CD14-positive monocyte (primary cell): ENCODE results near the gene SEPTIN10. TPM values are rescaled to one million over a fixed set of nuclear protein-coding genes. Genes with fewer than 3 reads are reported as not detected.
"Not testable (repeated sequence)": the region's sequence is repeated elsewhere in the genome, so short reads cannot be mapped to it uniquely, and the experiment has no call there.

Experiments used
- DNase-seq, 3 donors: peaks; one replicate each; pipeline ENCODE4 v3.0.0-alpha.2; 2011 to 2022
- H2AFZ ChIP-seq: 2 replicates; pipeline ENCODE4 v1.6.0; 2012; ENCODE audit warnings: mild to moderate bottlenecking, low read depth, low read length, inconsistent platforms; ENCODE audit not compliant: insufficient read depth, poor library complexity, severe bottlenecking
- H3K27ac ChIP-seq, 2 donors: 1 replicate in 1 of 2; 2 replicates in 1 of 2; pipeline ENCODE4 v1.5.1; 2012 to 2013; ENCODE audit warnings: low read length in 2 of 2, control low read depth in 1 of 2, inconsistent platforms in 1 of 2, low read depth in 1 of 2, mild to moderate bottlenecking in 1 of 2
- H3K27me3 ChIP-seq, 2 donors: one replicate each; pipeline versions ENCODE4 v1.6.0 to v1.6.1; 2011 to 2013; ENCODE audit warnings: low read length in 2 of 2; ENCODE audit not compliant: control insufficient read depth in 2 of 2, insufficient read depth in 2 of 2
- H3K36me3 ChIP-seq, 2 donors: replicated peaks in 1 of 2; 1 replicate in 1 of 2; 2 replicates in 1 of 2; pipeline versions ENCODE4 v1.5.1 to v1.6.1; 2012 to 2013; ENCODE audit warnings: low read length in 2 of 2, control low read depth in 1 of 2, inconsistent platforms in 1 of 2, mild to moderate bottlenecking in 1 of 2; ENCODE audit not compliant: insufficient read depth in 2 of 2, control insufficient read depth in 1 of 2
- H3K4me1 ChIP-seq, 2 donors: 1 replicate in 1 of 2; 2 replicates in 1 of 2; pipeline versions ENCODE4 v1.5.1 to v1.6.1; 2012 to 2013; ENCODE audit warnings: low read length in 2 of 2, control low read depth in 1 of 2, inconsistent platforms in 1 of 2, mild to moderate bottlenecking in 1 of 2, moderate library complexity in 1 of 2; ENCODE audit not compliant: insufficient read depth in 2 of 2, control insufficient read depth in 1 of 2
- H3K4me2 ChIP-seq: replicated peaks from 2 replicates; pipeline ENCODE3; 2012; ENCODE audit warnings: low read length, moderate library complexity, mild to moderate bottlenecking; ENCODE audit not compliant: poor library complexity, severe bottlenecking; ENCODE audit errors: extremely low read depth
- H3K4me3 ChIP-seq, 3 experiments: fragments of 200-600 bp in 1 of 3; sonication (generic) in 1 of 3; replicated peaks in 1 of 3; 1 replicate in 2 of 3; 2 replicates in 1 of 3; pipeline ENCODE4 v1.5.1; 2011 to 2013; ENCODE audit warnings: low read length in 3 of 3, mild to moderate bottlenecking in 3 of 3, control low read depth in 2 of 3, low read depth in 2 of 3, inconsistent platforms in 1 of 3, moderate library complexity in 1 of 3
- H3K79me2 ChIP-seq: 2 replicates; pipeline ENCODE4 v1.6.0; 2012; ENCODE audit warnings: mild to moderate bottlenecking, control low read depth, inconsistent platforms, low read length, moderate library complexity; ENCODE audit not compliant: insufficient read depth
- H3K9ac ChIP-seq: 2 replicates; pipeline ENCODE4 v1.6.0; 2017; ENCODE audit warnings: low read length, mild to moderate bottlenecking; ENCODE audit not compliant: insufficient read depth, poor library complexity, severe bottlenecking
- H3K9me3 ChIP-seq, 2 donors: replicated peaks in 1 of 2; 1 replicate in 1 of 2; 2 replicates in 1 of 2; pipeline versions ENCODE4 v1.5.1 to v1.6.1; 2012 to 2013; ENCODE audit warnings: low read length in 2 of 2, control low read depth in 1 of 2; ENCODE audit not compliant: control insufficient read depth in 1 of 2, insufficient read depth in 1 of 2
- H4K20me1 ChIP-seq: 2 replicates; pipeline ENCODE4 v1.6.0; 2012; ENCODE audit warnings: mild to moderate bottlenecking, low read length, control low read depth, moderate library complexity; ENCODE audit not compliant: insufficient read depth
- H3K27ac Mint-ChIP-seq, 7 donors: one replicate each; pipeline ENCODE4 v1.8.0; 2020; ENCODE audit warnings: mild to moderate bottlenecking in 7 of 7, mixed read lengths in 7 of 7, moderate library complexity in 6 of 7, inconsistent platforms in 2 of 7
- H3K27me3 Mint-ChIP-seq, 3 donors: one replicate each; pipeline ENCODE4 v1.8.0; 2021 to 2022; ENCODE audit warnings: low read depth in 3 of 3, mild to moderate bottlenecking in 3 of 3, mixed read lengths in 3 of 3, moderate library complexity in 3 of 3, inconsistent platforms in 1 of 3
- H3K36me3 Mint-ChIP-seq, 2 donors: one replicate each; pipeline ENCODE4 v1.8.0; 2020; ENCODE audit warnings: mixed read lengths in 2 of 2, inconsistent platforms in 1 of 2, mild to moderate bottlenecking in 1 of 2
- H3K4me1 Mint-ChIP-seq: one replicate; pipeline ENCODE4 v1.8.0; 2020; ENCODE audit warnings: mild to moderate bottlenecking, mixed read lengths
- H3K4me3 Mint-ChIP-seq, 2 donors: one replicate each; pipeline ENCODE4 v1.8.0; 2020; ENCODE audit warnings: mild to moderate bottlenecking in 2 of 2, mixed read lengths in 2 of 2, moderate library complexity in 1 of 2
- H3K9me3 Mint-ChIP-seq, 7 donors: one replicate each; pipeline ENCODE4 v1.8.0; 2020 to 2022; ENCODE audit warnings: mixed read lengths in 7 of 7, mild to moderate bottlenecking in 6 of 7, moderate library complexity in 6 of 7, inconsistent platforms in 2 of 7
- CTCF ChIP-seq: fragments of 200-600 bp; IDR thresholded peaks from one replicate; pipeline ENCODE4 v1.8.0; 2022; ENCODE audit warnings: antibody characterized with exemption, mild to moderate bottlenecking
- WGBS: methylation state at CpG from one replicate; pipeline ENCODE4 v1.1.5; 2013; ENCODE audit warnings: missing lambda C conversion rate; ENCODE audit not compliant: insufficient coverage; 5-methylcytosine and 5-hydroxymethylcytosine counted together
- intact Hi-C, 2 donors: fragments of 100-400 bp; cut with micrococcal nuclease; formaldehyde crosslinking; loops; one replicate each; pipeline versions ENCODE4 v1.15.0 to v1.15.1; 2023
- polyA plus RNA-seq, 3 donors: library from polyadenylated mRNA; depleted of rRNA in 1 of 3; unstranded in 2 of 3; stranded (reverse) in 1 of 3; fragments of 300-500 nt in 2 of 3; fragments of >200 nt in 1 of 3; fragmentation: Illumina TruSeq in 2 of 3; gene quantifications; 1 replicate in 2 of 3; 2 replicates in 1 of 3; pipeline ENCODE4 v1.2.3, GENCODE V29; 2012 to 2021

The SEPTIN10 gene
- polyA plus RNA-seq, 3 donors: 4.2 to 6.8 (median 4.4) TPM

GRCh38 chr2:109629867-109630266, 16.1 kb upstream of the SEPTIN10 start:
- WGBS: no CpG with 5 or more reads among the region's 3 CpGs
- H3K36me3 ChIP-seq: no peaks in the 10 kb centered on the region
- peaks cover 0 to 5% (median 0%) of the 10 kb centered on the region in 7 donors for H3K9me3 Mint-ChIP-seq
- no peak for DNase-seq
- no peak overlapping the region for H3K4me3 ChIP-seq
- H3K4me1 Mint-ChIP-seq: peaks cover 24% of the 10 kb centered on the region
- H3K27me3 ChIP-seq: peaks cover 0 to 2% of the 10 kb centered on the region in 2 donors
- H3K27ac ChIP-seq: no peak overlapping the region
- no peak overlapping the region for H3K9ac ChIP-seq
- H3K4me3 Mint-ChIP-seq: no peak overlapping the region
- intact Hi-C loops: no loop called here
- H3K9me3 ChIP-seq: no peaks in the 10 kb centered on the region
- H3K4me2 ChIP-seq: no peak overlapping the region
- H3K27me3 Mint-ChIP-seq: peaks cover 4 to 12% (median 6%) of the 10 kb centered on the region in 3 donors
- H3K79me2 ChIP-seq: no peaks in the 10 kb centered on the region
- H3K27ac Mint-ChIP-seq: no peak overlapping the region
- H3K4me1 ChIP-seq: peaks cover 20 to 23% of the 10 kb centered on the region in 2 donors
- H2AFZ ChIP-seq: no peak overlapping the region
- no peak for TF ChIP-seq CTCF
- H3K36me3 Mint-ChIP-seq: peaks cover 0 to 1% of the 10 kb centered on the region in 2 donors
- H4K20me1 ChIP-seq: no peaks in the 10 kb centered on the region

- H3K27me3 ChIP-seq, H3K27ac Mint-ChIP-seq, H3K9me3 Mint-ChIP-seq, H3K36me3 Mint-ChIP-seq, H2AFZ ChIP-seq, H3K9me3 ChIP-seq, H4K20me1 ChIP-seq, H3K9ac ChIP-seq, H3K4me3 Mint-ChIP-seq, H3K27ac ChIP-seq, H3K4me3 ChIP-seq, DNase-seq, intact Hi-C loops, H3K36me3 ChIP-seq, H3K4me2 ChIP-seq, H3K79me2 ChIP-seq: not testable (repeated sequence)
- no CpG with 5 or more reads among the region's 7 CpGs for WGBS
- peaks cover 17% of the 10 kb centered on the region for H3K4me1 Mint-ChIP-seq
- peaks cover 8 to 18% (median 15%) of the 10 kb centered on the region in 3 donors for H3K27me3 Mint-ChIP-seq
- H3K4me1 ChIP-seq: peaks cover 18 to 19% of the 10 kb centered on the region in 2 donors
These were observed 14.6 kb upstream of the SEPTIN10 start for GRCh38 chr2:109628321-109628720.
